ENCODE results near the gene MAEL.

MAEL gene

GRCh38 chr1:166988974-166989515, at the start of gene MAEL:
Gene MAEL (plus strand): TSS chr1:166989280. CDS start chr1:166989353, 73 bp downstream.
- no peak for DNase-seq

- DNase-seq: no peak
Observed at GRCh38 chr1:166939741-166940375, 49.2 kb upstream of the MAEL start.

GRCh38 chr1:166944186-166944967, 44.7 kb upstream of the MAEL start:
- DNase-seq: no peak

- peak; percentile 24 to 96 (median 88) for DNase-seq
Observed at GRCh38 chr1:166947398-166948043, 41.6 kb upstream of the MAEL start.

GRCh38 chr1:166948856-166949350, 40.2 kb upstream of the MAEL start:
- no peak for DNase-seq

GRCh38 chr1:166950156-166950555, 38.9 kb upstream of the MAEL start:
- DNase-seq: peak in 27 of 56 donors; percentile 5 to 68 (median 30)

- DNase-seq: no peak
Observed at GRCh38 chr1:166951050-166951449, 38.0 kb upstream of the MAEL start.

GRCh38 chr1:166952002-166952746, 36.9 kb upstream of the MAEL start:
- DNase-seq: no peak

- no peak for DNase-seq
Observed at GRCh38 chr1:166953491-166953890, 35.6 kb upstream of the MAEL start.

- DNase-seq: no peak
Observed at GRCh38 chr1:166956057-166956850, 32.8 kb upstream of the MAEL start.

GRCh38 chr1:166956872-166957271, 32.2 kb upstream of the MAEL start:
- DNase-seq: no peak

- DNase-seq: no peak
Observed at GRCh38 chr1:166960858-166961474, 28.1 kb upstream of the MAEL start.

GRCh38 chr1:166969074-166969677, 19.9 kb upstream of the MAEL start:
- no peak for DNase-seq

- no peak for DNase-seq
Observed at GRCh38 chr1:166971252-166971651, 17.8 kb upstream of the MAEL start.

GRCh38 chr1:166972193-166972592, 16.9 kb upstream of the MAEL start:
- peak in 2 of 56 donors; percentile 11 to 13 for DNase-seq

GRCh38 chr1:166972826-166973225, 16.3 kb upstream of the MAEL start:
- peak in 3 of 56 donors; percentile 15 to 25 (median 21) for DNase-seq

GRCh38 chr1:166974647-166975345, 14.3 kb upstream of the MAEL start:
- peak in 17 of 56 donors; percentile 9 to 63 (median 37) for DNase-seq

GRCh38 chr1:166975361-166976129, 13.5 kb upstream of the MAEL start, which contains the start of gene ILDR2:
Gene ILDR2 (minus strand): TSS chr1:166975540. CDS start chr1:166975268, 272 bp downstream.
- DNase-seq: peak in 48 of 56 donors; percentile 22 to 84 (median 60)
